ENCODE measurements around the gene RFX2. TPM values are rescaled to one million over a fixed set of nuclear protein-coding genes. Genes with fewer than 3 reads are reported as not detected.

RFX2 gene
- total and polyA plus RNA-seq, 7 donors = 1.2 to 21.2 (median 14.3) TPM

GRCh38 chr19:6138511-6138910 lies 28.2 kb upstream of the RFX2 start:
- DNase-seq = no peak
- intact Hi-C loops (cut with DNase I) = no loop called here
- WGBS, 2 donors = 68 to 84% methylated on average over 1 to 2 of the region's 2 CpGs
- Histone ChIP-seq H3K9me3 (no peaks in the 10 kb centered on the region), H3K36me3 (no peaks in the 10 kb centered on the region), H3K4me1 (no peaks in the 10 kb centered on the region), H3K27ac (no peak overlapping the region), H3K27me3 (no peaks in the 10 kb centered on the region), H3K4me3 (no peak overlapping the region)
- TF ChIP-seq POLR2A (IDR thresholded peaks at IDR 0.05) (no peak), CTCF (IDR thresholded peaks at IDR 0.05) (no peak), EP300 (IDR thresholded peaks at IDR 0.05) (no peak), POLR2AphosphoS5 (IDR thresholded peaks at IDR 0.05) (no peak)

GRCh38 chr19:6138066-6138465 lies 27.8 kb upstream of the RFX2 start:
- no peak overlapping the region for H3K4me3 ChIP-seq
- H3K27me3 ChIP-seq = no peaks in the 10 kb centered on the region
- DNase-seq = no peak
- no peaks in the 10 kb centered on the region for H3K36me3 ChIP-seq
- no peaks in the 10 kb centered on the region for H3K9me3 ChIP-seq
- intact Hi-C loops (cut with DNase I) = no loop called here
- H3K4me1 ChIP-seq = no peaks in the 10 kb centered on the region
- TF ChIP-seq CTCF (IDR thresholded peaks at IDR 0.05) (no peak), POLR2A (IDR thresholded peaks at IDR 0.05) (no peak), POLR2AphosphoS5 (IDR thresholded peaks at IDR 0.05) (no peak), EP300 (IDR thresholded peaks at IDR 0.05) (no peak)
- WGBS, 2 donors = 55 to 58% methylated on average over 7 of the region's 7 CpGs
- H3K27ac ChIP-seq = no peak overlapping the region

DNA sequence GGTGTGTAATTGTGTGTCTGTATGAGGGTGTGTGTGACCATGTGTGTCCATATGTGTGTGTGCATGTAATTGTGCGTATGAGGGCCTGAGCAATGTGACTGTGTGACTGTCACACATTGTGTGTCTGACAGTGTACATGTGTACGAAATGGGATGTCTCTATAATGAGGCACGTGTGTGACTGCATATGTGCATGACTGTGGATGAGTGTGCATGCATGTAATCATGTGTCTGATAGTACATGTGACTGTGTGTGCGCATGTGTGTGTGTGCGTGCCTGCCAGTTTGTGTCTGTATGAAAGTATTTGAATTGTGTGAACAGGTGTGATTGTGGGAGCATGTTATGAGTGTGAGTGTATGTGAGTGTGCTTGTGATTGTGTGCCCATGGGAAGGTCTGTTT lies 22.9 kb upstream of the RFX2 start:
- WGBS, 2 donors = 93% methylated on average over 5 of the region's 5 CpGs
- no peaks in the 10 kb centered on the region for H3K27me3 ChIP-seq
- TF ChIP-seq CTCF (IDR thresholded peaks at IDR 0.05) = no peak
- no peak for TF ChIP-seq POLR2A (IDR thresholded peaks at IDR 0.05)
- TF ChIP-seq EP300 (IDR thresholded peaks at IDR 0.05) = no peak
- no peak for TF ChIP-seq POLR2AphosphoS5 (IDR thresholded peaks at IDR 0.05)
- no peaks in the 10 kb centered on the region for H3K36me3 ChIP-seq
- DNase-seq = no peak
- no peaks in the 10 kb centered on the region for H3K4me1 ChIP-seq
- intact Hi-C loops (cut with DNase I) = no loop called here
- H3K4me3 ChIP-seq = no peak overlapping the region
- no peaks in the 10 kb centered on the region for H3K9me3 ChIP-seq
- no peak overlapping the region for H3K27ac ChIP-seq

- Histone ChIP-seq H3K27me3 (no peaks in the 10 kb centered on the region), H3K9me3 (no peaks in the 10 kb centered on the region), H3K4me3 (no peak overlapping the region), H3K4me1 (no peaks in the 10 kb centered on the region), H3K27ac (no peak overlapping the region), H3K36me3 (no peaks in the 10 kb centered on the region)
- TF ChIP-seq POLR2AphosphoS5 (IDR thresholded peaks at IDR 0.05) (no peak), CTCF (IDR thresholded peaks at IDR 0.05) (no peak), POLR2A (IDR thresholded peaks at IDR 0.05) (no peak), EP300 (IDR thresholded peaks at IDR 0.05) (no peak)
- intact Hi-C loops (cut with DNase I) = no loop called here
- 91 to 96% methylated on average over 4 of the region's 4 CpGs for WGBS, 2 donors
- DNase-seq = no peak
Observed at GRCh38 chr19:6132482-6132881, 22.2 kb upstream of the RFX2 start.

- Histone ChIP-seq H3K36me3 (no peaks in the 10 kb centered on the region), H3K9me3 (no peaks in the 10 kb centered on the region), H3K4me3 (no peak overlapping the region), H3K4me1 (no peaks in the 10 kb centered on the region), H3K27me3 (no peaks in the 10 kb centered on the region), H3K27ac (no peak overlapping the region)
- WGBS, 2 donors = 88 to 90% methylated on average over 6 of the region's 6 CpGs
- DNase-seq = no peak
- no peak for TF ChIP-seq EP300 (IDR thresholded peaks at IDR 0.05)
- no peak for TF ChIP-seq POLR2AphosphoS5 (IDR thresholded peaks at IDR 0.05)
- TF ChIP-seq CTCF (IDR thresholded peaks at IDR 0.05) = no peak
- TF ChIP-seq POLR2A (IDR thresholded peaks at IDR 0.05) = no peak
- intact Hi-C loops (cut with DNase I) = loop anchor here (10.0 kb wide), 1 partner anchor 323 kb away; the partner anchor contains the start of gene NRTN
Observed at GRCh38 chr19:6127716-6128335, 17.5 kb upstream of the RFX2 start.
